ENCODE results near the gene ABHD12.
"Not testable (repeated sequence)": the region's sequence is repeated elsewhere in the genome, so short reads cannot be mapped to it uniquely, and the experiment has no call there.

Gene ABHD12

GRCh38 chr20:25275813-25276532 lies 114.7 kb downstream of the ABHD12 start:
- no peak for DNase-seq

GRCh38 chr20:25274891-25275812 lies 115.5 kb downstream of the ABHD12 start:
- no peak for DNase-seq

- DNase-seq = no peak
Measured at GRCh38 chr20:25274481-25274880, 116.2 kb downstream of the ABHD12 start.

- DNase-seq = no peak
Measured at GRCh38 chr20:25273541-25274358, 116.9 kb downstream of the ABHD12 start.

GRCh38 chr20:25273046-25273445 lies 117.6 kb downstream of the ABHD12 start:
- no peak for DNase-seq

GRCh38 chr20:25272223-25273000 lies 118.2 kb downstream of the ABHD12 start:
- no peak for DNase-seq

GRCh38 chr20:25271486-25272222 lies 119.0 kb downstream of the ABHD12 start:
- no peak for DNase-seq

- no peak for DNase-seq
Measured at GRCh38 chr20:25270829-25271251, 119.8 kb downstream of the ABHD12 start.

- no peak for DNase-seq
Measured at GRCh38 chr20:25269833-25270170, 120.8 kb downstream of the ABHD12 start.

GRCh38 chr20:25269057-25269832 lies 121.4 kb downstream of the ABHD12 start:
- DNase-seq = no peak

- DNase-seq = not testable (repeated sequence)
Measured at GRCh38 chr20:25260770-25261437, 129.7 kb downstream of the ABHD12 start.

- DNase-seq = no peak
Measured at GRCh38 chr20:25259788-25260254, 130.8 kb downstream of the ABHD12 start.

- no peak for DNase-seq
Measured at GRCh38 chr20:25259358-25259757, 131.3 kb downstream of the ABHD12 start.

GRCh38 chr20:25258828-25259227 lies 131.8 kb downstream of the ABHD12 start:
- no peak for DNase-seq

- DNase-seq = no peak
Measured at GRCh38 chr20:25258476-25258805, 132.2 kb downstream of the ABHD12 start.

- DNase-seq = no peak
Measured at GRCh38 chr20:25257756-25258475, 132.7 kb downstream of the ABHD12 start.

GRCh38 chr20:25257130-25257529 lies 133.5 kb downstream of the ABHD12 start:
- no peak for DNase-seq

- no peak for DNase-seq
Measured at GRCh38 chr20:25256226-25256859, 134.3 kb downstream of the ABHD12 start.
